HG03378 (cell line): Measurements from ENCODE around the gene BSX.

Source experiments
- ATAC-seq: cut with Tn5 transposase; IDR thresholded peaks from one replicate; pipeline ENCODE4 v1.9.1; 2021; ENCODE audit warnings: mild to moderate bottlenecking, moderate library complexity; ENCODE audit not compliant: unreplicated experiment

BSX gene

GRCh38 chr11:122963961-122964360 lies 17.7 kb downstream of the BSX start:
- ATAC-seq: no peak

- ATAC-seq: no peak
These were observed 27.2 kb downstream of the BSX start for GRCh38 chr11:122954455-122954854.

- ATAC-seq: no peak
These were observed 30.4 kb downstream of the BSX start for GRCh38 chr11:122951211-122951610.

GRCh38 chr11:122938557-122938956 lies 43.1 kb downstream of the BSX start:
- no peak for ATAC-seq

- ATAC-seq: no peak
These were observed 43.7 kb downstream of the BSX start for GRCh38 chr11:122937983-122938382.

- ATAC-seq: no peak
These were observed 48.2 kb downstream of the BSX start for GRCh38 chr11:122933416-122933815.

GRCh38 chr11:122931510-122931909 lies 50.1 kb downstream of the BSX start:
- no peak for ATAC-seq
